ENCODE results near the gene TCEAL9. TPM values are rescaled to one million over a fixed set of nuclear protein-coding genes. Genes with fewer than 3 reads are reported as not detected.
"Not testable (repeated sequence)": the region's sequence is repeated elsewhere in the genome, so short reads cannot be mapped to it uniquely, and the experiment has no call there.

The TCEAL9 gene
- total RNA-seq, 1 donor from 2014 or later = 0.35 TPM

- intact Hi-C loops (cut with micrococcal nuclease) = no loop called here
- no peaks in the 10 kb centered on the region for H3K4me1 Mint-ChIP-seq
- TF ChIP-seq, protein P1, sequence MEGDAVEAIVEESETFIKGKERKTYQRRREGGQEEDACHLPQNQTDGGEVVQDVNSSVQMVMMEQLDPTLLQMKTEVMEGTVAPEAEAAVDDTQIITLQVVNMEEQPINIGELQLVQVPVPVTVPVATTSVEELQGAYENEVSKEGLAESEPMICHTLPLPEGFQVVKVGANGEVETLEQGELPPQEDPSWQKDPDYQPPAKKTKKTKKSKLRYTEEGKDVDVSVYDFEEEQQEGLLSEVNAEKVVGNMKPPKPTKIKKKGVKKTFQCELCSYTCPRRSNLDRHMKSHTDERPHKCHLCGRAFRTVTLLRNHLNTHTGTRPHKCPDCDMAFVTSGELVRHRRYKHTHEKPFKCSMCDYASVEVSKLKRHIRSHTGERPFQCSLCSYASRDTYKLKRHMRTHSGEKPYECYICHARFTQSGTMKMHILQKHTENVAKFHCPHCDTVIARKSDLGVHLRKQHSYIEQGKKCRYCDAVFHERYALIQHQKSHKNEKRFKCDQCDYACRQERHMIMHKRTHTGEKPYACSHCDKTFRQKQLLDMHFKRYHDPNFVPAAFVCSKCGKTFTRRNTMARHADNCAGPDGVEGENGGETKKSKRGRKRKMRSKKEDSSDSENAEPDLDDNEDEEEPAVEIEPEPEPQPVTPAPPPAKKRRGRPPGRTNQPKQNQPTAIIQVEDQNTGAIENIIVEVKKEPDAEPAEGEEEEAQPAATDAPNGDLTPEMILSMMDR (IDR thresholded peaks at IDR 0.05) = no peak
- no peaks in the 10 kb centered on the region for H3K27me3 Mint-ChIP-seq
- ATAC-seq (ENCODE audit: low read depth) (no peak), DNase-seq (no peak)
- H3K36me3 Mint-ChIP-seq (ENCODE audit: low read depth) = no peaks in the 10 kb centered on the region
- ChIA-PET CTCF (no interaction called here), POLR2A (no interaction called here)
- H3K4me3 Mint-ChIP-seq = no peak overlapping the region
- no peaks in the 10 kb centered on the region for H3K9me3 Mint-ChIP-seq
- no peak overlapping the region for H3K27ac Mint-ChIP-seq
Measured at GRCh38 chrX:103382877-103383276, 26.6 kb downstream of the TCEAL9 start.

GRCh38 chrX:103384672-103385071 lies 28.4 kb downstream of the TCEAL9 start:
- no peaks in the 10 kb centered on the region for H3K36me3 Mint-ChIP-seq (ENCODE audit: low read depth)
- CTCF ChIA-PET = no interaction called here
- DNase-seq = no peak
- TF ChIP-seq, protein P1 (IDR thresholded peaks at IDR 0.05) = no peak
- no peaks in the 10 kb centered on the region for H3K4me1 Mint-ChIP-seq
- intact Hi-C loops (cut with micrococcal nuclease) = no loop called here
- H3K27me3 Mint-ChIP-seq = no peaks in the 10 kb centered on the region
- no peak overlapping the region for H3K27ac Mint-ChIP-seq
- no peak overlapping the region for H3K4me3 Mint-ChIP-seq
- no peaks in the 10 kb centered on the region for H3K9me3 Mint-ChIP-seq
- POLR2A ChIA-PET = no interaction called here
- no peak for ATAC-seq (ENCODE audit: low read depth)

DNA sequence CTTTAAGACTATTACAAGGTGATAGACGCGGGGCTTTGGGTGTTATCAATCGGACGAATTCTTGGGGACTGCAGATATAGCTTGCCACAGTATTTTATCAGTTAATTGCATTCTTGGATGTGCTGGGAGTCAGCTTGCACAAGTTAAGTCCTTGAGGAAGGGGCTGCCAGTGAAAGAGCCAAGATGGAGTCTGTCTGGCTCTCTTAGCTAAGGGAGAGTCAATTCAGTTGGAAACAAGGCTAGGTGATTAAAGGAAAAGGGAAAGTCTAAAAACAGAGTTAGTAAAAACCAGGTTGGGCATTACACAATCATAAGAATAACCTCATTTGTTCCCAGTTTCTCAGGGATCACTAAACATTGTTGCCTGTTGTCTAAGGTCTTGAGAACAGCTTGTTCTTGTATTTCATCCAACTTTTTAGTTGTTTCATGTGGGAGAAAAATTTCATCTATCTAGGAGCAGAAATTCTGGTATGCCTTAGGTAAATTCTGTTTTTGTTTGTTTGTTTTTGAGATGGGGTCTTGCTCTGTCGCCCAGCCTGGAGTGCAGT lies 29.1 kb downstream of the TCEAL9 start:
- H3K4me1 Mint-ChIP-seq; H3K4me3 Mint-ChIP-seq; intact Hi-C loops (cut with micrococcal nuclease); H3K9me3 Mint-ChIP-seq; DNase-seq; ATAC-seq (ENCODE audit: low read depth); H3K27ac Mint-ChIP-seq; CTCF ChIA-PET; H3K36me3 Mint-ChIP-seq (ENCODE audit: low read depth); POLR2A ChIA-PET; H3K27me3 Mint-ChIP-seq: not testable (repeated sequence)

DNA sequence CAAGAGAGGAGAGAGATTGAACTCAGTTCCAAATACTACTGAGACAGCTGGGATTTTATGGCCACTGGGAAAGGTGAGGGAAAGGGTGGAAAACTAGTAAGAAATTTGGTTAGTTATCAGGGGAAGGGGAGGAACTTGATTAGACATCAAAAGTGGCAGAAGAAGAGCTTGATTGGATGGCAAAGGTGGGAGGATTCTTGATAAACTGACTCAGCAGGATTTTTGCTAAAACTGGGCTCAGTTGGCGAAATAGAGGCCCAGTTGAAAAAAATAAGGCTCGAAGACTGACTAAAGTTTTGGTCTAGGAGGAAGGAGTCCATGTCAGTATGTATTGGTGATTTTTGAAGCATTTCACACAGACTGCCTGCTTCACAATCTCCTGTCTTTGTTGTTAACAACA lies 30.0 kb downstream of the TCEAL9 start:
- Mint-ChIP-seq H3K4me1 (no peaks in the 10 kb centered on the region), H3K4me3 (no peak overlapping the region), H3K27ac (no peak overlapping the region), H3K27me3 (peaks cover 2% of the 10 kb centered on the region), H3K9me3 (no peaks in the 10 kb centered on the region), H3K36me3 (ENCODE audit: low read depth) (no peaks in the 10 kb centered on the region)
- POLR2A ChIA-PET = no interaction called here
- DNase-seq = no peak
- TF ChIP-seq, protein P1 (IDR thresholded peaks at IDR 0.05) = no peak
- intact Hi-C loops (cut with micrococcal nuclease) = no loop called here
- CTCF ChIA-PET = no interaction called here
- no peak for ATAC-seq (ENCODE audit: low read depth)

- H3K27ac Mint-ChIP-seq = no peak overlapping the region
- no peak for DNase-seq
- no peak overlapping the region for H3K4me3 Mint-ChIP-seq
- H3K27me3 Mint-ChIP-seq = peaks cover 2% of the 10 kb centered on the region
- ATAC-seq (ENCODE audit: low read depth) = no peak
- CTCF ChIA-PET = no interaction called here
- H3K36me3 Mint-ChIP-seq (ENCODE audit: low read depth) = no peaks in the 10 kb centered on the region
- POLR2A ChIA-PET = no interaction called here
- intact Hi-C loops (cut with micrococcal nuclease) = no loop called here
- H3K4me1 Mint-ChIP-seq = no peaks in the 10 kb centered on the region
- TF ChIP-seq, protein P1 (IDR thresholded peaks at IDR 0.05) = no peak
- no peaks in the 10 kb centered on the region for H3K9me3 Mint-ChIP-seq
Measured at GRCh38 chrX:103393487-103393886, 37.2 kb downstream of the TCEAL9 start.

- TF ChIP-seq, protein P1 (IDR thresholded peaks at IDR 0.05) = no peak
- H3K4me3 Mint-ChIP-seq = no peak overlapping the region
- ATAC-seq (ENCODE audit: low read depth) (no peak), DNase-seq (no peak)
- H3K27me3 Mint-ChIP-seq = no peaks in the 10 kb centered on the region
- no peaks in the 10 kb centered on the region for H3K36me3 Mint-ChIP-seq (ENCODE audit: low read depth)
- CTCF ChIA-PET = no interaction called here
- intact Hi-C loops (cut with micrococcal nuclease) = no loop called here
- POLR2A ChIA-PET = no interaction called here
- no peaks in the 10 kb centered on the region for H3K9me3 Mint-ChIP-seq
- H3K27ac Mint-ChIP-seq = no peak overlapping the region
- H3K4me1 Mint-ChIP-seq = no peaks in the 10 kb centered on the region
Measured at GRCh38 chrX:103396186-103396585, 39.9 kb downstream of the TCEAL9 start.
